Right lobe of liver (tissue), 4 donors: ENCODE data around the gene NUMA1.

Experiments used
- POLR2A ChIP-seq: fragments of 450-650 bp; IDR thresholded peaks from one replicate; pipeline ENCODE4 v1.6.1; 2017; ENCODE audit warnings: antibody characterized with exemption, mild to moderate bottlenecking
- TF ChIP-seq, protein P1 (sequence below), 4 donors: fragments of 200-600 bp in 3 of 4; fragments of 450-650 bp in 1 of 4; IDR thresholded peaks; one replicate each; pipeline versions ENCODE4 v1.5.1 to v1.8.0; 2016 to 2022; ENCODE audit warnings: antibody characterized with exemption in 4 of 4, mild to moderate bottlenecking in 2 of 4
- donor health status: DM: no; HTN: no; CAD: no.
- donor health status: DM: no; HTN: no; CAD: no.
- donor health status: DM: no; HTN: yes; CAD: no.

DNA sequence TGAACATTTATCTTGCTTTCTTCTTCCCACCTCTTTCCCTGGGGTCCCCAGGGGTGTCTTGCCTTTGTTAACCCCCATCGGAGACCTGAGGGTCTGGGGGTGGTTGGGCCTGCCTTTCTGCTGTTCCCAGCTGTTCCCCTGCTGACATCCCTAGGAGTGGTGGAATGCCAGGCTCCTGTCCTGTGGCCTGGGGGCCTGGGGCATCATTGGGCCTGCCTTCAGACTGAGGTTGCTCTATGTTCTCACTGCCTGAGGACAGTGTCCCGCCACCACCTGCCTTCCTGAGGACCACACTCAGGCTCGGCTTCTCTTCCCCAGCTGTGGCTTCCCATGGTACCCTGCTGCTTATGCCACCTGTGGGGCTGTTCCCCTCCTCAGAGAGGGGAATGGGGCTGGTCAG, 82.7 kb downstream of the NUMA1 start:
- no peak for TF ChIP-seq POLR2A
- TF ChIP-seq, protein P1, sequence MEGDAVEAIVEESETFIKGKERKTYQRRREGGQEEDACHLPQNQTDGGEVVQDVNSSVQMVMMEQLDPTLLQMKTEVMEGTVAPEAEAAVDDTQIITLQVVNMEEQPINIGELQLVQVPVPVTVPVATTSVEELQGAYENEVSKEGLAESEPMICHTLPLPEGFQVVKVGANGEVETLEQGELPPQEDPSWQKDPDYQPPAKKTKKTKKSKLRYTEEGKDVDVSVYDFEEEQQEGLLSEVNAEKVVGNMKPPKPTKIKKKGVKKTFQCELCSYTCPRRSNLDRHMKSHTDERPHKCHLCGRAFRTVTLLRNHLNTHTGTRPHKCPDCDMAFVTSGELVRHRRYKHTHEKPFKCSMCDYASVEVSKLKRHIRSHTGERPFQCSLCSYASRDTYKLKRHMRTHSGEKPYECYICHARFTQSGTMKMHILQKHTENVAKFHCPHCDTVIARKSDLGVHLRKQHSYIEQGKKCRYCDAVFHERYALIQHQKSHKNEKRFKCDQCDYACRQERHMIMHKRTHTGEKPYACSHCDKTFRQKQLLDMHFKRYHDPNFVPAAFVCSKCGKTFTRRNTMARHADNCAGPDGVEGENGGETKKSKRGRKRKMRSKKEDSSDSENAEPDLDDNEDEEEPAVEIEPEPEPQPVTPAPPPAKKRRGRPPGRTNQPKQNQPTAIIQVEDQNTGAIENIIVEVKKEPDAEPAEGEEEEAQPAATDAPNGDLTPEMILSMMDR (IDR thresholded peaks at IDR 0.05): no peak
